ENCODE data around the gene SPDYA.
A peak's percentile ranks its signal among the peaks of the same experiment; 100 is the strongest.

The SPDYA gene

GRCh38 chr2:28880193-28880592, 69.6 kb downstream of the SPDYA start:
- H3K9ac ChIP-seq (ENCODE audit: low read length), result no peak overlapping the region
- H3K27ac ChIP-seq (ENCODE audit: low read length), result no peak overlapping the region
- no peak overlapping the region for H3K4me3 ChIP-seq (ENCODE audit: low read length)
- no peaks in the 10 kb centered on the region for H3K9me3 ChIP-seq (ENCODE audit: control insufficient read depth, low read depth, low read length)
- H3K4me1 ChIP-seq (ENCODE audit: control insufficient read depth, low read depth, low read length), result no peaks in the 10 kb centered on the region
- peaks cover 5% of the 10 kb centered on the region for H3K27me3 ChIP-seq (ENCODE audit: control insufficient read depth, insufficient read depth, low read length)
- H3K36me3 ChIP-seq (ENCODE audit: control insufficient read depth, low read depth, low read length), result no peaks in the 10 kb centered on the region

- H3K4me3 ChIP-seq (ENCODE audit: low read length), result no peak overlapping the region
Observed at GRCh38 chr2:28893488-28893887, 82.9 kb downstream of the SPDYA start.

GRCh38 chr2:28894470-28895188, 84.0 kb downstream of the SPDYA start, which contains the start of gene WDR43:
Gene WDR43 (plus strand): TSS chr2:28894667. CDS start chr2:28894699, 32 bp downstream.
- H3K27ac ChIP-seq (ENCODE audit: low read length), result peak within 1 kb of the TSS; percentile 87
- H3K27me3 ChIP-seq (ENCODE audit: control insufficient read depth, insufficient read depth, low read length), result no peaks in the 10 kb centered on the region
- no peaks in the 10 kb centered on the region for H3K9me3 ChIP-seq (ENCODE audit: control insufficient read depth, low read depth, low read length)
- peak within 1 kb of the TSS; percentile 99 for H3K4me3 ChIP-seq (ENCODE audit: low read length)
- H3K9ac ChIP-seq (ENCODE audit: low read length), result peak within 1 kb of the TSS; percentile 98
- H3K4me1 ChIP-seq (ENCODE audit: control insufficient read depth, low read depth, low read length), result peaks cover 23% of the 10 kb centered on the region
- no peaks in the 10 kb centered on the region for H3K36me3 ChIP-seq (ENCODE audit: control insufficient read depth, low read depth, low read length)

More at GRCh38 chr2:28893488-28893887, 82.9 kb downstream of the SPDYA start:
- Histone ChIP-seq H3K27me3 (ENCODE audit: control insufficient read depth, insufficient read depth, low read length) (no peaks in the 10 kb centered on the region), H3K9ac (ENCODE audit: low read length) (no peak overlapping the region), H3K27ac (ENCODE audit: low read length) (no peak overlapping the region), H3K9me3 (ENCODE audit: control insufficient read depth, low read depth, low read length) (no peaks in the 10 kb centered on the region), H3K36me3 (ENCODE audit: control insufficient read depth, low read depth, low read length) (no peaks in the 10 kb centered on the region), H3K4me1 (ENCODE audit: control insufficient read depth, low read depth, low read length) (peaks cover 23% of the 10 kb centered on the region)

GRCh38 chr2:28895189-28895893, 84.7 kb downstream of the SPDYA start:
- H3K4me1 ChIP-seq (ENCODE audit: control insufficient read depth, low read depth, low read length), result peaks cover 23% of the 10 kb centered on the region
- H3K9ac ChIP-seq (ENCODE audit: low read length), result peak overlapping the region; percentile 98
- H3K9me3 ChIP-seq (ENCODE audit: control insufficient read depth, low read depth, low read length), result no peaks in the 10 kb centered on the region
- no peaks in the 10 kb centered on the region for H3K27me3 ChIP-seq (ENCODE audit: control insufficient read depth, insufficient read depth, low read length)
- H3K36me3 ChIP-seq (ENCODE audit: control insufficient read depth, low read depth, low read length), result no peaks in the 10 kb centered on the region
- peak overlapping the region; percentile 99 for H3K4me3 ChIP-seq (ENCODE audit: low read length)
- H3K27ac ChIP-seq (ENCODE audit: low read length), result peak overlapping the region; percentile 87

GRCh38 chr2:28896906-28897305, 86.3 kb downstream of the SPDYA start:
- H3K36me3 ChIP-seq (ENCODE audit: control insufficient read depth, low read depth, low read length), result peaks cover 3% of the 10 kb centered on the region
- H3K4me1 ChIP-seq (ENCODE audit: control insufficient read depth, low read depth, low read length), result peaks cover 23% of the 10 kb centered on the region
- H3K4me3 ChIP-seq (ENCODE audit: low read length), result peak overlapping the region; percentile 99
- no peak overlapping the region for H3K27ac ChIP-seq (ENCODE audit: low read length)
- H3K9ac ChIP-seq (ENCODE audit: low read length), result peak overlapping the region; percentile 98
- no peaks in the 10 kb centered on the region for H3K9me3 ChIP-seq (ENCODE audit: control insufficient read depth, low read depth, low read length)
- H3K27me3 ChIP-seq (ENCODE audit: control insufficient read depth, insufficient read depth, low read length), result no peaks in the 10 kb centered on the region

GRCh38 chr2:28898048-28898447, 87.4 kb downstream of the SPDYA start:
- Histone ChIP-seq H3K9ac (ENCODE audit: low read length) (no peak overlapping the region), H3K4me1 (ENCODE audit: control insufficient read depth, low read depth, low read length) (peaks cover 23% of the 10 kb centered on the region), H3K9me3 (ENCODE audit: control insufficient read depth, low read depth, low read length) (no peaks in the 10 kb centered on the region), H3K27me3 (ENCODE audit: control insufficient read depth, insufficient read depth, low read length) (no peaks in the 10 kb centered on the region), H3K4me3 (ENCODE audit: low read length) (peak overlapping the region; percentile 99), H3K36me3 (ENCODE audit: control insufficient read depth, low read depth, low read length) (peaks cover 14% of the 10 kb centered on the region), H3K27ac (ENCODE audit: low read length) (no peak overlapping the region)

All from iPS-18a (cell line).